ENCODE data around the gene MYBPHL. TPM values are rescaled to one million over a fixed set of nuclear protein-coding genes. Genes with fewer than 3 reads are reported as not detected.

Gene MYBPHL
- total RNA-seq, 1 donor from 2014 or later, result not detected

DNA sequence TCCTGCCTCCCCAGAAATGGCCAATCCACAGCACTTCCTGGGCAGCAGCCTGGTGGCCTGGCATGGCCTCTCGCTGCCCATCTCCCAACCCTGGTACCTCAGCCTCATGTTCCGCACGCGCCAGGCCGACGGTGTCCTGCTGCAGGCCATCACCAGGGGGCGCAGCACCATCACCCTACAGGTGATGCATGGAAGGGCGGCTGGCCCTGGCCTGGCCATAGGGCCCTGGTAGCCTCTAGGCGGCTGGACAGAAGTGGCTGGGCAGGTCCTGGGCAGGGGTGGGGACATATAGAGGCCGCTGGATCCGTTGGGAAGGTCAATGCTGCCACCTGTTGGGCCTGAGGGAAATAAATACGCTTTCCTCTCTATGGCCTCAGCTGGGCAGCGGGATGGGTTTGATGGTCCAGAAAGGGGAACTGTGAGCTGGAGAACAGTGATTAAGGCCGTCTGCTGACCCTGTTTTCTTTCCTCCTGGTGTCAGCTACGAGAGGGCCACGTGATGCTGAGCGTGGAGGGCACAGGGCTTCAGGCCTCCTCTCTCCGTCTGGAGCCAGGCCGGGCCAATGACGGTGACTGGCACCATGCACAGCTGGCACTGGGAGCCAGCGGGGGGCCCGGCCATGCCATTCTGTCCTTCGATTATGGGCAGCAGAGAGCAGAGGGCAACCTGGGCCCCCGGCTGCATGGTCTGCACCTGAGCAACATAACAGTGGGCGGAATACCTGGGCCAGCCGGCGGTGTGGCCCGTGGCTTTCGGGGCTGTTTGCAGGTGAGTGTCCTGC, 43.0 kb downstream of the MYBPHL start:
- DNase-seq, result peak; percentile 79

- peak; percentile 68 for DNase-seq
Observed at GRCh38 chr1:109263234-109263596, 43.6 kb downstream of the MYBPHL start.

DNA sequence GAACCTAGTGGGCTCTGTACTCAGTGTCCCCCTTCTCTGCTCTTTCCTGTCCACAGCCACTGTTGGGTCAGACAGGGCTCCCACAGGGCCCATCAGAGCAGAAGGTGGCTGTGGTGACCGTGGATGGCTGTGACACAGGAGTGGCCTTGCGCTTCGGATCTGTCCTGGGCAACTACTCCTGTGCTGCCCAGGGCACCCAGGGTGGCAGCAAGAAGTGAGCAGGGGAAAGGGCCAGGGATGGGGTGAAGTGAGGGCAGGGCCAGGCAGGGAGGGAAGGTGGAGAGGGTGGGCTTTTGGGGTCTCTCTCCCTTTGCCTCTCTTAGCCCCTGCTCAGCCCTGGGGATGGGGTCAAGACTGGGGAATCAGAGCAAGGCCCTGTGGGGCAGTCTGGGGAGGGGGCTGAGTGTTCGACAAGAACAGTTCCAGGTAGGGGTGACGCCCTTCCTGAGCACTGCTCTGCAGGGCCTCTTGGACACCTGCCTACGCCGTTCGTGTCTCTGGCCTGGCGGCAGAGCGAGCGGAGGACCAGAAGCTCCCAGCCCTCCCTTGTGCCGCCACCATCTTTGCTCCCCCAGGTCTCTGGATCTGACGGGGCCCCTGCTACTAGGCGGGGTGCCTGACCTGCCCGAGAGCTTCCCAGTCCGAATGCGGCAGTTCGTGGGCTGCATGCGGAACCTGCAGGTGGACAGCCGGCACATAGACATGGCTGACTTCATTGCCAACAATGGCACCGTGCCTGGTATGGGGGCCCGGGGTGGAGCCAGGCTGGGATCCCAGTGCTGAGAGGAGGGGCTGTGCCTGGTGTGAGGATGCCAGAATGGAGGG, 44.4 kb downstream of the MYBPHL start:
- no peak for DNase-seq

DNA sequence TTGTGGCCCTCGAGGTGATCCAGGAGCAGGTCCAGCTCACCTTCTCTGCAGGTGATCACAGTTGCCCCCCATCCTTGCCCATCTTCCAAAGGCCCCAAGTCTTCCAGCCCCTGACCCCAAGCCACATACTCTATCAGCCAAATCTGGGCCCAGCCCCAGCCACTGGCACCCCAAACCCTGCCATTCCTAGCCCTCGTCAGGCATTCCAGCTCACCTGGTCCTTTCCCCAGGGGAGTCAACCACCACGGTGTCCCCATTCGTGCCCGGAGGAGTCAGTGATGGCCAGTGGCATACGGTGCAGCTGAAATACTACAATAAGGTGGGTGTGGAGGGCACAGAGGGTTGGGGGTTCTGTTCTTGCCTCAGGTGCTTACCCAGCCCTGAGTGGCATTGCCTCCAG, 45.2 kb downstream of the MYBPHL start:
- no peak for DNase-seq

DNA sequence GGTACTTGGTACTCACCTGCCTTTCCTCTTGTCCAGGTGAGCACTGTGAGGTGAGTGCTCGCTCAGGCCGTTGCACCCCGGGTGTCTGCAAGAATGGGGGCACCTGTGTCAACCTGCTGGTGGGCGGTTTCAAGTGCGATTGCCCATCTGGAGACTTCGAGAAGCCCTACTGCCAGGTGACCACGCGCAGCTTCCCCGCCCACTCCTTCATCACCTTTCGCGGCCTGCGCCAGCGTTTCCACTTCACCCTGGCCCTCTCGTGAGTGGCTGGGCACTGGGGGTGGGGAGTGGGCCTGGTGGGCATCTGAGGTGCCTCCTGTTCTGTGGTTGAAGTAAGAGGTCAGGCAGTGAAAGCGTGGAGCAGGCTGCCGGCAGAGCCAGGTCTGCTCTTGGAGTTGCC, 45.8 kb downstream of the MYBPHL start:
- DNase-seq, result no peak

GRCh38 chr1:109259674-109260557, 46.9 kb downstream of the MYBPHL start:
- no peak for DNase-seq

- DNase-seq, result no peak
Observed at GRCh38 chr1:109258481-109259466, 48.0 kb downstream of the MYBPHL start.

GRCh38 chr1:109257682-109258421, 49.0 kb downstream of the MYBPHL start:
- DNase-seq, result no peak

- no peak for DNase-seq
Observed at GRCh38 chr1:109256971-109257681, 49.7 kb downstream of the MYBPHL start.

- DNase-seq, result no peak
Observed at GRCh38 chr1:109256085-109256484, 50.7 kb downstream of the MYBPHL start.

- no peak for DNase-seq
Observed at GRCh38 chr1:109255678-109256077, 51.1 kb downstream of the MYBPHL start.

- no peak for DNase-seq
Observed at GRCh38 chr1:109255097-109255651, 51.6 kb downstream of the MYBPHL start.

DNA sequence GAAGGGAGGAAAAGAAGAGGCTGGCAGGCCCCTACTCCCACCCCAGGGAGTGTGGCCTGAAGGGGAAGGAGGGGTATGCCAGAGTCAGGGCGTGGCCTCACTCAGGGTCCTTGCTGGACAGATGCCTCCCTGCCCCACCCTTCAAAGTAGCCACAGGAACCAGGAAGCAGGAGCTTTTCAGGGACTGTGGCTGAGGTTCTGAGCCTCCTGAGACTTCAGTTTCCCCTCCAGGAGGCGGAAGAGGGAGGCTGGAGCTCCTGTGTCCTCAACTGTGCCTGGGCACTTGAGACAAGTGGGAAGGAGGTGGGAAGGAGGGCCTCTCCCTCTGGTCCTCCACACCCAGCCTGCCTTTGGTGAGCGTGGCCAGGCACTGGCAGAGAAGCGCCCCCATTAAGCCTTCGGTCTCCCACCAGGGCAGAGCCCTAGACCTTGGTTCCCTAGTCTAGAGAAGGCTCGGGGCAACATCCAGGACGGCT, 52.2 kb downstream of the MYBPHL start:
- no peak for DNase-seq

DNA sequence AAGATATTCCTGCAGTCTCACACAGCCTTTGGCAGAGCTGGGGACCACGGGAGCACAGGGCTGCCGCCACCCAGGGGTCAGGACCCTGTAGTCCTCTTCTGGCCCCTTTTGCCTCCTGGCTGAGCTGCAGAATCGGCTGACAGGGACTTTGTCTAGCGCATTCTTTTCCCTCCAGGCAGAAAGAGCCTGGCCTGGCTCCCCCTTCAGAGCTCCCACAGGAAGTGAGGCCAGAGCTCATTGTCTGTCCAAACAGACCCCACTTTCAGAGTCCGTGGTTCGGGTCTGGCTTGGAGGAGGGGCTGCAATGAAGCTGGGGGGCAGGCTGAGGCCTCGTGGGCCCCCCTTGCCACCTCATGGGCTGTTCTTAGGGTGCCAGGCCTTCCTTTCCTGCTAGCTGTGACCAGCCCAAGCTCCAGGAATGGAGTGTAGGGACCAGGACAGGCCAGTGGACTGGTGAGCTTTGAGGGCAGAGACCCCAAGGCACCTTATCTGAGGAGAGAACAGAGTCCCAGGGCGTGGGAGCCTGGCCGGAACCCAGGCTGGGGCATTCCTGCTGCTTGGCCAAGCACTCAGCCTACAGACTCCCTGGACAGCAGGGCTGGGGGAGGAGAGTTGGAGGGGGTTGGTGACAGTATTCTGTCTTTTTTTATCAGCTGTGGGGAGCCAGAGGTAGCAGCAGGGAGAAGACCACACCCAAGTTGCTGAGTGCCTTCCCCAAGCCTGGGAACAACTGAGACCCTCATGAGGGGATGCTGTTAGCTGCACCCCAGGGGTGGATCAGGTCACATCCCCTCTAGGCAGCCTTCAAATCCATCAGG, 52.8 kb downstream of the MYBPHL start:
- no peak for DNase-seq

DNA sequence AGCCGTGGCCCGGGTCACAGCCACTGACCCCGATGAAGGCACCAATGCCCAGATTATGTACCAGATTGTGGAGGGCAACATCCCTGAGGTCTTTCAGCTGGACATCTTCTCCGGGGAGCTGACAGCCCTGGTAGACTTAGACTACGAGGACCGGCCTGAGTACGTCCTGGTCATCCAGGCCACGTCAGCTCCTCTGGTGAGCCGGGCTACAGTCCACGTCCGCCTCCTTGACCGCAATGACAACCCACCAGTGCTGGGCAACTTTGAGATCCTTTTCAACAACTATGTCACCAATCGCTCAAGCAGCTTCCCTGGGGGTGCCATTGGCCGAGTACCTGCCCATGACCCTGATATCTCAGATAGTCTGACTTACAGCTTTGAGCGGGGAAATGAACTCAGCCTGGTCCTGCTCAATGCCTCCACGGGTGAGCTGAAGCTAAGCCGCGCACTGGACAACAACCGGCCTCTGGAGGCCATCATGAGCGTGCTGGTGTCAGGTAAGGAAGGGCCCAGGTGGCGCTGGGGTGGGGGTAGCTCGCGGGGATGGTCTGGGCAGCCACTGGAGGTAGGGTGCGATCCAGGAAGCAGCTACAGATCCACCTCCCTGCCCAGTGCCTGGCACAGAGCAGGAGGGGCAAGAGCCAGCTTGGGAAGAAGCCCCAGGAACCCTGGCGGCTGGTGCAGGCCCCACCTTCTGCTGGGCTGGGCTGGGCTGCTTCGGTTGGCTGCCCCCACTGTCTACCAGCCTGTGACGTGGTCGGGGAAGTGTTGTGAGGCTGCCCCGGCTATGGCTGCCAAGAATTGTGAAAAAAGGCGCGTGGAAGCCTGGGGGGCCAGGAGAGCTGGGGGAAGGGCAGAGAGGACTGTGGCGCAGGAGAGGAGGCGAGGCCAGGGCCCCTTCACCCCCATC, 53.7 kb downstream of the MYBPHL start:
- peak; percentile 80 for DNase-seq

DNA sequence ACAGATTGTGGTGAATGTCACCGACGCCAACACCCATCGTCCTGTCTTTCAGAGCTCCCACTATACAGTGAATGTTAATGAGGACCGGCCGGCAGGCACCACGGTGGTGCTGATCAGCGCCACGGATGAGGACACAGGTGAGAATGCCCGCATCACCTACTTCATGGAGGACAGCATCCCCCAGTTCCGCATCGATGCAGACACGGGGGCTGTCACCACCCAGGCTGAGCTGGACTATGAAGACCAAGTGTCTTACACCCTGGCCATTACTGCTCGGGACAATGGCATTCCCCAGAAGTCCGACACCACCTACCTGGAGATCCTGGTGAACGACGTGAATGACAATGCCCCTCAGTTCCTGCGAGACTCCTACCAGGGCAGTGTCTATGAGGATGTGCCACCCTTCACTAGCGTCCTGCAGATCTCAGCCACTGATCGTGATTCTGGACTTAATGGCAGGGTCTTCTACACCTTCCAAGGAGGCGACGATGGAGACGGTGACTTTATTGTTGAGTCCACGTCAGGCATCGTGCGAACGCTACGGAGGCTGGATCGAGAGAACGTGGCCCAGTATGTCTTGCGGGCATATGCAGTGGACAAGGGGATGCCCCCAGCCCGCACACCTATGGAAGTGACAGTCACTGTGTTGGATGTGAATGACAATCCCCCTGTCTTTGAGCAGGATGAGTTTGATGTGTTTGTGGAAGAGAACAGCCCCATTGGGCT, 54.5 kb downstream of the MYBPHL start:
- DNase-seq, result no peak
